ENCODE results near the gene CDNF. TPM values are rescaled to one million over a fixed set of nuclear protein-coding genes. Genes with fewer than 3 reads are reported as not detected.
A peak's percentile ranks its signal among the peaks of the same experiment; 100 is the strongest.

Gene CDNF
- total RNA-seq, 1 donor: 1.8 TPM

DNA sequence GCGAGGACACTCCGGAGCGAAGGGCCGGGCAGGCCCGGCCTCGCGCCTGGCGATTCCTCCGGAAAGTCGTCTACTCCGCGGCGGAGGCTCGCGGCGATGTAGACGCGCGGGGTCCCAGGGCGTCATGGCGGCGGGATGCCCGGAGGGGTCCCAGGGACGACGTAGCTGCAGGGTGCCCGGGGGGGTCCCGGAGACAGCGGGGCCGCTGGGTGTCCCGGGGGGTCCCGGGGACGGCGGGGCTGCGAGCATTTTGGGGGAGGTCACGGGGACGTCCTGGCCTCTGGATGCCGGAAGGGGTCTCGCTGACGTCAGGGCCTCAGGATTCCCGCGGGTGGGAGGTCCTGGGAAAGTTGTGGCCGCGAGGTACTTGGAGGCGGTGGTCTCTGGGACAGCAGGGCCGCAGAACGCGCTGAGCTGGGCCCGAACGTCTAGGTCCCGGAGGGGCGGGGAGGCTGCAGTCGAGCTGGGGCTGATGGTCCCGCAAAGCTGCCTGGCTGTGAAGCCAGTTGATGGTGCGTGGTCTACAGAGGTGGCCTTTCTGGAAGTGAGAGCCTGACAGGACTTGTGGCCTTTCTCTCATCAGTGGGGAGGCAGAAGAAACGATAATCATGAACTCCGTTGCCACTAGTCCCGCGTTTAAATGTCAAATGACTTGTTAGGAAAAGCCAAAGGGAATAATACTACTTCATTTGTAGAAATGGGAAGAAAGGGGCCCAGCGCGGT, 906 bp upstream of the CDNF start:
- peaks cover 12% of the 10 kb centered on the region for H3K4me1 ChIP-seq (ENCODE audit: insufficient read depth, low read length)
- H3K79me2 ChIP-seq (ENCODE audit: insufficient read depth, low read length): peaks cover 47% of the 10 kb centered on the region
- peak overlapping the region; percentile 86 for H3K27ac ChIP-seq (ENCODE audit: low read depth, low read length)
- peak overlapping the region; percentile 96 for H2AFZ ChIP-seq (ENCODE audit: low read length)
- H4K20me1 ChIP-seq (ENCODE audit: insufficient read depth, low read length): peaks cover 4% of the 10 kb centered on the region
- peak overlapping the region; percentile 97 for H3K4me3 ChIP-seq (ENCODE audit: insufficient read depth, low read length)
- no peaks in the 10 kb centered on the region for H3K9me3 ChIP-seq (ENCODE audit: low read depth, low read length)
- H3K4me2 ChIP-seq (ENCODE audit: insufficient read depth, low read length): peak overlapping the region; percentile 88
- peaks cover 37% of the 10 kb centered on the region for H3K36me3 ChIP-seq (ENCODE audit: insufficient read depth, low read length)
- H3K27me3 ChIP-seq (ENCODE audit: insufficient read depth, low read length): no peaks in the 10 kb centered on the region
- peak; percentile 71 for DNase-seq (ENCODE audit: insufficient read length, low spot score, missing footprints)
- TF ChIP-seq, protein P1, sequence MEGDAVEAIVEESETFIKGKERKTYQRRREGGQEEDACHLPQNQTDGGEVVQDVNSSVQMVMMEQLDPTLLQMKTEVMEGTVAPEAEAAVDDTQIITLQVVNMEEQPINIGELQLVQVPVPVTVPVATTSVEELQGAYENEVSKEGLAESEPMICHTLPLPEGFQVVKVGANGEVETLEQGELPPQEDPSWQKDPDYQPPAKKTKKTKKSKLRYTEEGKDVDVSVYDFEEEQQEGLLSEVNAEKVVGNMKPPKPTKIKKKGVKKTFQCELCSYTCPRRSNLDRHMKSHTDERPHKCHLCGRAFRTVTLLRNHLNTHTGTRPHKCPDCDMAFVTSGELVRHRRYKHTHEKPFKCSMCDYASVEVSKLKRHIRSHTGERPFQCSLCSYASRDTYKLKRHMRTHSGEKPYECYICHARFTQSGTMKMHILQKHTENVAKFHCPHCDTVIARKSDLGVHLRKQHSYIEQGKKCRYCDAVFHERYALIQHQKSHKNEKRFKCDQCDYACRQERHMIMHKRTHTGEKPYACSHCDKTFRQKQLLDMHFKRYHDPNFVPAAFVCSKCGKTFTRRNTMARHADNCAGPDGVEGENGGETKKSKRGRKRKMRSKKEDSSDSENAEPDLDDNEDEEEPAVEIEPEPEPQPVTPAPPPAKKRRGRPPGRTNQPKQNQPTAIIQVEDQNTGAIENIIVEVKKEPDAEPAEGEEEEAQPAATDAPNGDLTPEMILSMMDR (IDR thresholded peaks at IDR 0.05; ENCODE audit: extremely low read depth, low read depth, low read length): no peak

DNA sequence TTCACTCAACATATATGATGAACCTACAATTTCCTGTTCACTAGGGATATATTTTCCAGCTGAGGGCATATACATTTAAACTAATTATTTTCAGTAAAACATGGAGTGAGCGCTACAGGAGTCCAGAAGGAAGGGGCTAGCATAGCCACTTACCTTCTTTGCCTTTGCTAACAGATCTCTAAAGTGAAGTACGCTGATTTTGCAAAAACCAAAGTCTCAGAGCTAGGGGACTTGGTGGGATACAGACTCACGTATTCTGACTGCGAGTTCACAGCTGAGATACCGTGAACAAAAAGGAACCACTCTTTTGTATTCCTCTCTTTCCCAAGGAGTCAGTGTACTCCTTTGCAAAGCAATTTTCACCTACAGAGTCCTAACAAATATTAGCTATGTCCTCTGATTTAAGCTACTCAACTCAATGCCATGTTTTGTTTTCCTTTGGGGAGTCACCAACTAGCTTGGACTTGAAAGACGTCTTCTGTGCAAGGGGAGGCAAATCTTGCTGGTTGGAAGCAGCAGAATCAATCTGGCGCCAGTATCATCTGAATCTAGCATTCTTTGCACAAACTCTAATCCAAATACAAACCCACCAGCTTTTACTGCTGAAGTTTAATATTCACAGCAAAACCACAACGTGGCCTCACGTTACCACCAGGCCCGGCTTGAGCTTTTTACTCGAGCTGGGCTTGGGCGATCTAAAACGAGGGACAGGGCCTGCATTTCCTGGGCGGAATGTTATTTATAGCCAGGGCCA, 657 bp downstream of the CDNF start:
- H3K4me2 ChIP-seq (ENCODE audit: insufficient read depth, low read length): peak overlapping the region; percentile 93
- peaks cover 4% of the 10 kb centered on the region for H4K20me1 ChIP-seq (ENCODE audit: insufficient read depth, low read length)
- peaks cover 12% of the 10 kb centered on the region for H3K4me1 ChIP-seq (ENCODE audit: insufficient read depth, low read length)
- TF ChIP-seq, protein P1 (IDR thresholded peaks at IDR 0.05; ENCODE audit: extremely low read depth, low read depth, low read length): no peak
- no peaks in the 10 kb centered on the region for H3K27me3 ChIP-seq (ENCODE audit: insufficient read depth, low read length)
- H3K9me3 ChIP-seq (ENCODE audit: low read depth, low read length): no peaks in the 10 kb centered on the region
- no peak for DNase-seq (ENCODE audit: insufficient read length, low spot score, missing footprints)
- H3K79me2 ChIP-seq (ENCODE audit: insufficient read depth, low read length): peaks cover 36% of the 10 kb centered on the region
- peaks cover 23% of the 10 kb centered on the region for H3K36me3 ChIP-seq (ENCODE audit: insufficient read depth, low read length)
- H3K27ac ChIP-seq (ENCODE audit: low read depth, low read length): peak overlapping the region; percentile 83
- H2AFZ ChIP-seq (ENCODE audit: low read length): peak overlapping the region; percentile 98
- H3K4me3 ChIP-seq (ENCODE audit: insufficient read depth, low read length): peak overlapping the region; percentile 97

DNA sequence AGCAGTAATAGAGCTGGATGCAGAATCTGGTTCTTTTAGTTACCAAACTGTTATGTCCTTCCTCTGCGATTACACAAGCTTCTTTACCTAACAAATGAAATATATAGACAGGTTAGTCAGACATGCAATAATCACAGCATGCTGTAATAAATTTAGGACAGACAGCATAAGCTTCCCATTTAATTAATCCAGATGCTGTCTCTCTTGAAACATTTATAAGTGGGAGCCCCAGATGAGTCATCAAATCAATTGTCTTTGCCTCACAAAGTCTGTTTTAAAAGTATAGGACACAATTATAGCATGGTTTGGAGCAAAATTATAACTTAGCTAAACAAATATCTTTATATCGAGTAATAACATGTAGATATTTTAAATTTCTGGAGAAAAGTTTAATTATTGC, 1.6 kb downstream of the CDNF start:
- no peaks in the 10 kb centered on the region for H3K27me3 ChIP-seq (ENCODE audit: insufficient read depth, low read length)
- peaks cover 12% of the 10 kb centered on the region for H3K4me1 ChIP-seq (ENCODE audit: insufficient read depth, low read length)
- no peak overlapping the region for H2AFZ ChIP-seq (ENCODE audit: low read length)
- no peak overlapping the region for H3K27ac ChIP-seq (ENCODE audit: low read depth, low read length)
- H3K4me2 ChIP-seq (ENCODE audit: insufficient read depth, low read length): no peak overlapping the region
- no peak for DNase-seq (ENCODE audit: insufficient read length, low spot score, missing footprints)
- peaks cover 13% of the 10 kb centered on the region for H3K36me3 ChIP-seq (ENCODE audit: insufficient read depth, low read length)
- TF ChIP-seq, protein P1 (IDR thresholded peaks at IDR 0.05; ENCODE audit: extremely low read depth, low read depth, low read length): no peak
- no peak overlapping the region for H3K4me3 ChIP-seq (ENCODE audit: insufficient read depth, low read length)
- H4K20me1 ChIP-seq (ENCODE audit: insufficient read depth, low read length): peaks cover 4% of the 10 kb centered on the region
- H3K9me3 ChIP-seq (ENCODE audit: low read depth, low read length): no peaks in the 10 kb centered on the region
- peaks cover 27% of the 10 kb centered on the region for H3K79me2 ChIP-seq (ENCODE audit: insufficient read depth, low read length)

DNA sequence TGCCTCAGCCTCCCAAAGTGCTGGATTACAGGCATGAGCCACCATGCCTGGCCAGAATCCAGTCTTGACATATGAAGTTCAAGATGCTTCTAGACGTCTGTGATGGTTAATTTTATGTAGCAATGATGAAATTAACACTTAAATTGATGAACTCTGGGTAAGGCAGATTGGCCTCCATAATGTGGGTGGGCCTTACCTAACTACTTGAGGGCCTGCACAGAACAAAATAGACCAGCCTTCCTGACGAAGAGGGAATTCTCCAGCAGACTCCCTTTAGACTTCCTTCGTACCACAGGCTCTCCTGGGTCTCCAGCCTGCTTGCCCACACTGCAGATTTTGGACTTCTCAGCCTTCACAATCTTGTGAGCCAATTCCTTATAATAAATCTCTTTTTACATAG, 4.7 kb downstream of the CDNF start:
- no peak overlapping the region for H3K27ac ChIP-seq (ENCODE audit: low read depth, low read length)
- no peaks in the 10 kb centered on the region for H4K20me1 ChIP-seq (ENCODE audit: insufficient read depth, low read length)
- no peaks in the 10 kb centered on the region for H3K27me3 ChIP-seq (ENCODE audit: insufficient read depth, low read length)
- H3K79me2 ChIP-seq (ENCODE audit: insufficient read depth, low read length): peaks cover under 1% of the 10 kb centered on the region
- no peaks in the 10 kb centered on the region for H3K9me3 ChIP-seq (ENCODE audit: low read depth, low read length)
- DNase-seq (ENCODE audit: insufficient read length, low spot score, missing footprints): no peak
- no peak overlapping the region for H2AFZ ChIP-seq (ENCODE audit: low read length)
- TF ChIP-seq, protein P1 (IDR thresholded peaks at IDR 0.05; ENCODE audit: extremely low read depth, low read depth, low read length): no peak
- peaks cover 9% of the 10 kb centered on the region for H3K4me1 ChIP-seq (ENCODE audit: insufficient read depth, low read length)
- no peak overlapping the region for H3K4me2 ChIP-seq (ENCODE audit: insufficient read depth, low read length)
- H3K4me3 ChIP-seq (ENCODE audit: insufficient read depth, low read length): no peak overlapping the region
- peaks cover 3% of the 10 kb centered on the region for H3K36me3 ChIP-seq (ENCODE audit: insufficient read depth, low read length)
